ENCODE data around the gene PLPP1.

GRCh38 chr5:55406292-55406691 lies 128.5 kb downstream of the PLPP1 start:
- no peak for TF ChIP-seq POLR2AphosphoS5 (IDR thresholded peaks at IDR 0.05; ENCODE audit: low read depth, low read length)
- TF ChIP-seq SIN3A (IDR thresholded peaks at IDR 0.05; ENCODE audit: borderline replicate concordance, insufficient read depth, low read length), result no peak
